Thyroid gland (tissue), 4 donors: Measurements from ENCODE around the gene OR14A2.

ENCODE experiments used
- CTCF ChIP-seq, 6 experiments: fragments of 200-600 bp in 3 of 6; fragments of 450-650 bp in 3 of 6; sonication (generic) in 3 of 6; IDR thresholded peaks; one replicate each; pipeline ENCODE4 v1.5.1; 2016 to 2019; ENCODE audit warnings: antibody characterized with exemption in 6 of 6, mild to moderate bottlenecking in 2 of 6, inconsistent platforms in 1 of 6, moderate library complexity in 1 of 6
- POLR2A ChIP-seq, 2 donors: fragments of 450-650 bp; IDR thresholded peaks; one replicate each; pipeline ENCODE4 v1.6.1; 2017; ENCODE audit warnings: antibody characterized with exemption in 2 of 2, mild to moderate bottlenecking in 2 of 2, moderate library complexity in 1 of 2

DNA sequence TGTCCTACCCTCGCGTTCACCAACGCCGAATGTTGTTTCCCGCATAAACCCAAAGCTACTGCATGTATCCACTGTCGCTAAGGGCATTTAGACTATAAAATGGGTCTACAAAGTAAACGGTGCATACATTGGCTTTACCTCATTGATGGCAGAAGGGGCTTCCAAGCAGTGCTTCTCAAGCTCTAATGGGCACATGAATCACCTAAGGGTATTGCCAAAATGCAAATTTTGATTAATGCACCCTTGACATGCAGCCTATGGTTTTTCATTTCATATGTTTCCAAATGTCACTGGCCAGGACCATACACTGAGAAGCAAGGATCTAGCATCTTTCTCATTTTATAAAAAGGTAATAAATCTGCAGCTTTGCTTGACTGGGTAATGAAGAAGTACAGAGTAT is 34.2 kb downstream of the OR14A2 start:
- TF ChIP-seq CTCF (IDR thresholded peaks at IDR 0.05) = no peak
- TF ChIP-seq POLR2A (IDR thresholded peaks at IDR 0.05) = no peak
